HCT116 (cell line): ENCODE results near the gene KCNIP4. TPM values are rescaled to one million over a fixed set of nuclear protein-coding genes. Genes with fewer than 3 reads are reported as not detected.

Experiments used
- ATAC-seq: fragments of 200-7000 bp; cut with Tn5 transposase; 2 replicates; pipeline ENCODE4 v1.9.1; 2020; ENCODE audit warnings: mild to moderate bottlenecking, moderate library complexity
- BruUV-seq: library from RNA; stranded (reverse); fragments of 400-500 nt; replicated peaks from 2 replicates; lab custom pipeline; 2021; lab: Mats Ljungman, UMichigan
- CTCF ChIA-PET: fragments of 300-600 bp; sonication (Branson Sonifier 250); formaldehyde crosslinking; loops from one replicate; lab custom pipeline; 2021; ENCODE audit warnings: antibody characterized with exemption; lab: Charles Lee
- POLR2A ChIA-PET: fragments of 300-600, 350-600 bp; sonication (Branson Sonifier 250); formaldehyde crosslinking; loops from one replicate; lab custom pipeline; 2021; ENCODE audit warnings: antibody characterized with exemption; lab: Charles Lee
- RAD21 ChIA-PET, 2 experiments: fragments of 300-600 bp; sonication (Branson Sonifier 250); formaldehyde crosslinking; loops; one replicate each; lab custom pipeline; 2023; ENCODE audit warnings: low total read pairs in 2 of 2; ENCODE audit not compliant: uncharacterized antibody in 2 of 2, unreplicated experiment in 2 of 2, low non-redundant PET in 1 of 2; lab: Charles Lee
- DNase-seq: peaks from one replicate; pipeline ENCODE4 v3.0.0-alpha.2; 2010; ENCODE audit warnings: low read depth, low spot score
- H2AFZ ChIP-seq: fragments of 200-600 bp; shearing (Covaris generic), sonication (generic); 2 replicates; pipeline ENCODE4 v1.6.1; 2017; ENCODE audit warnings: low read depth, mixed run types, mixed read lengths, antibody characterized with exemption, low read length; ENCODE audit not compliant: poor library complexity, severe bottlenecking
- H3K27ac ChIP-seq: 2 replicates; pipeline ENCODE4 v1.5.1; 2012; ENCODE audit warnings: low read depth, low read length
- H3K27me3 ChIP-seq: fragments of 200-600 bp; sonication (generic); 2 replicates; pipeline ENCODE4 v1.6.1; 2016; ENCODE audit warnings: mixed run types, low read length, mixed read lengths; ENCODE audit not compliant: insufficient read depth
- H3K36me3 ChIP-seq, 2 experiments: fragments of 200-500 bp in 1 of 2; fragments of 200-600 bp in 1 of 2; sonication (Bioruptor generic) in 1 of 2; sonication (generic) in 1 of 2; 2 replicates each; pipeline versions ENCODE4 v1.5.1 to v1.6.1; 2014 to 2016; ENCODE audit warnings: low read length in 2 of 2, inconsistent platforms in 1 of 2, mixed read lengths in 1 of 2, mixed run types in 1 of 2; ENCODE audit not compliant: insufficient read depth in 2 of 2, control insufficient read depth in 1 of 2
- H3K4me1 ChIP-seq, 2 experiments: fragments of 200-600 bp in 1 of 2; sonication (generic) in 1 of 2; 2 replicates each; pipeline versions ENCODE4 v1.5.1 to v1.6.1; 2012 to 2017; ENCODE audit warnings: low read length in 2 of 2, inconsistent platforms in 1 of 2, mild to moderate bottlenecking in 1 of 2, mixed read lengths in 1 of 2, mixed run types in 1 of 2, moderate library complexity in 1 of 2; ENCODE audit not compliant: insufficient read depth in 2 of 2, control insufficient read depth in 1 of 2
- H3K4me2 ChIP-seq: fragments of 200-600 bp; sonication (generic); 2 replicates; pipeline ENCODE4 v1.6.1; 2017; ENCODE audit warnings: mixed run types, low read length, mixed read lengths
- H3K4me3 ChIP-seq, 2 experiments: fragments of 200-600 bp in 1 of 2; sonication (generic) in 1 of 2; replicated peaks in 1 of 2; 2 replicates each; pipeline ENCODE4 v1.5.1; 2011 to 2016; ENCODE audit warnings: low read length in 2 of 2, control low read depth in 1 of 2, low read depth in 1 of 2, mild to moderate bottlenecking in 1 of 2, mixed read lengths in 1 of 2, mixed run types in 1 of 2
- H3K79me2 ChIP-seq: fragments of 200-600 bp; sonication (generic); 2 replicates; pipeline ENCODE4 v1.6.1; 2017; ENCODE audit warnings: mild to moderate bottlenecking, mixed run types, low read length, moderate library complexity, mixed read lengths; ENCODE audit not compliant: insufficient read depth
- H3K9ac ChIP-seq: fragments of 200-600 bp; sonication (generic); 2 replicates; pipeline ENCODE4 v1.6.1; 2016; ENCODE audit warnings: low read length, mixed read lengths
- H3K9me2 ChIP-seq: fragments of 200-600 bp; sonication (generic), shearing (Covaris generic); 2 replicates; pipeline ENCODE4 v1.6.1; 2017; ENCODE audit warnings: mixed run types, mild to moderate bottlenecking, moderate library complexity; ENCODE audit not compliant: insufficient read depth
- H3K9me3 ChIP-seq, 2 experiments: fragments of 200-500 bp in 1 of 2; fragments of 200-600 bp in 1 of 2; sonication (Bioruptor generic) in 1 of 2; sonication (generic) in 1 of 2; 2 replicates each; pipeline ENCODE4 v1.6.1; 2014 to 2017; ENCODE audit warnings: low read length in 2 of 2, mixed read lengths in 2 of 2, inconsistent platforms in 1 of 2, low read depth in 1 of 2, mild to moderate bottlenecking in 1 of 2, mixed run types in 1 of 2, moderate library complexity in 1 of 2; ENCODE audit not compliant: control insufficient read depth in 1 of 2, insufficient read depth in 1 of 2
- H4K20me1 ChIP-seq: fragments of 200-600 bp; sonication (generic), shearing (Covaris generic); 2 replicates; pipeline ENCODE4 v1.6.1; 2017; ENCODE audit warnings: mixed run types, mild to moderate bottlenecking, moderate library complexity; ENCODE audit not compliant: insufficient read depth
- CBX3 ChIP-seq: IDR thresholded peaks from 2 replicates; pipeline ENCODE4 v1.6.1; 2012; ENCODE audit warnings: low read depth
- CEBPB ChIP-seq: IDR thresholded peaks from 2 replicates; pipeline ENCODE4 v1.6.1; 2012; ENCODE audit warnings: low read depth
- EGR1 ChIP-seq: IDR thresholded peaks from 2 replicates; pipeline ENCODE4 v1.6.1; 2012; ENCODE audit warnings: low read depth
- ELF1 ChIP-seq: IDR thresholded peaks from 2 replicates; pipeline ENCODE4 v1.6.1; 2012; ENCODE audit warnings: low read depth, borderline replicate concordance
- FOSL1 ChIP-seq: IDR thresholded peaks from 2 replicates; pipeline ENCODE4 v1.6.1; 2012; ENCODE audit warnings: low read depth
- JUND ChIP-seq: IDR thresholded peaks from 2 replicates; pipeline ENCODE4 v1.6.1; 2012
- POLR2A ChIP-seq: IDR thresholded peaks from 2 replicates; pipeline ENCODE4 v1.7.0; 2011; ENCODE audit warnings: borderline replicate concordance; ENCODE audit not compliant: insufficient read depth, insufficient read length; ENCODE audit errors: extremely low read depth
- POLR2AphosphoS5 ChIP-seq: IDR thresholded peaks from 2 replicates; pipeline ENCODE4 v1.6.1; 2011; ENCODE audit warnings: mild to moderate bottlenecking, low read depth, low read length, moderate library complexity
- RAD21 ChIP-seq: IDR thresholded peaks from 2 replicates; pipeline ENCODE4 v1.6.1; 2012; ENCODE audit warnings: low read depth, mild to moderate bottlenecking
- SIN3A ChIP-seq: IDR thresholded peaks from 2 replicates; pipeline ENCODE4 v1.6.1; 2012; ENCODE audit warnings: low read depth
- SP1 ChIP-seq: IDR thresholded peaks from 2 replicates; pipeline ENCODE4 v1.6.1; 2012; ENCODE audit warnings: low read depth
- TCF7L2 ChIP-seq: IDR thresholded peaks from 2 replicates; pipeline ENCODE4 v1.7.0; 2011; ENCODE audit warnings: borderline replicate concordance, inconsistent platforms; ENCODE audit not compliant: insufficient read depth, insufficient read length; ENCODE audit errors: extremely low read depth
- YY1 ChIP-seq: IDR thresholded peaks from 2 replicates; pipeline ENCODE4 v1.6.1; 2011; ENCODE audit warnings: low read length, low read depth, moderate library complexity, mild to moderate bottlenecking; ENCODE audit not compliant: insufficient replicate concordance; ENCODE audit errors: extremely low read depth
- ZFX ChIP-seq: fragments of 450-650 bp; IDR thresholded peaks from 2 replicates; pipeline ENCODE4 v1.6.1; 2017
- ZNF274 ChIP-seq: fragments of 200-500 bp; sonication (Bioruptor generic); IDR thresholded peaks from 2 replicates; pipeline ENCODE4 v1.6.1; 2014; ENCODE audit warnings: mild to moderate bottlenecking, low read depth, low read length, inconsistent platforms
- intact Hi-C: fragments of 100-400 bp; cut with micrococcal nuclease; formaldehyde crosslinking; loops from 2 replicates; pipeline ENCODE4 v1.10.0; 2022
- total RNA-seq: library from RNA; stranded (reverse); gene quantifications from one replicate; pipeline ENCODE4 v1.2.1, GENCODE V29; 2021; ENCODE audit not compliant: unreplicated experiment
- TF ChIP-seq, protein P1 (sequence below), 3 experiments: fragments of 200-600 bp in 1 of 3; sonication (generic) in 1 of 3; IDR thresholded peaks in 2 of 3; conservative IDR thresholded peaks in 1 of 3; 2 replicates each; pipeline ENCODE4 v1.5.1; 2012 to 2017; ENCODE audit warnings: low read depth in 2 of 3, low read length in 2 of 3, antibody characterized with exemption in 1 of 3, borderline replicate concordance in 1 of 3, control low read depth in 1 of 3, mild to moderate bottlenecking in 1 of 3, mixed read lengths in 1 of 3, mixed run types in 1 of 3, moderate library complexity in 1 of 3; ENCODE audit not compliant: insufficient read depth in 1 of 3
- TF ChIP-seq, protein P2 (sequence below): IDR thresholded peaks from 2 replicates; pipeline ENCODE4 v1.6.1; 2012
- TF ChIP-seq, protein P3 (sequence below): IDR thresholded peaks from 2 replicates; pipeline ENCODE4 v1.6.1; 2012
- TF ChIP-seq, protein P4 (sequence below): IDR thresholded peaks from 2 replicates; pipeline ENCODE4 v1.6.1; 2011; ENCODE audit warnings: mild to moderate bottlenecking, low read length, moderate library complexity; ENCODE audit not compliant: insufficient replicate concordance; ENCODE audit errors: extremely low read depth
- TF ChIP-seq, protein P5 (sequence below): IDR thresholded peaks from 2 replicates; pipeline ENCODE4 v1.6.1; 2012; ENCODE audit warnings: low read depth

The KCNIP4 gene
- total RNA-seq, 1 experiment from 2014 or later: not detected

DNA sequence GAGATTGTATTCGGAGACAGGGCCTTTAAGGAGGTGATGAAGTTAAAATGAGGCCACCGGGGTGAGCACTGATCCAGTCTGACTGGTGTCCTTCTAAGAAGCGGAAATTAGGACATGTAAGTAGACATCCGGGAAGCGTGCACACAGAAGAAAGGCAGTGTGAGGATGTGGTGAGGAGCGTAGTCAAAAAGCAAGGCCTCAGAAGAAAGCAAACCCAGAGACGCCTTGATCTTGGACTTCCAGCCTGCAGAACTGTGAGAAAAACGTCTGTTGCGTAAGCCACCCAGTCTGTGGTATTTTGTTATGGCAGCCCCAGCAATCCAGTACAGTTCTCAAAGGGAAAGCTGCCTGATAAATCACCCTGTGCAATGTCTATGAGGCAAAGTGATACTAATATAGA lies 153.5 kb downstream of the KCNIP4 start:
- Histone ChIP-seq H3K4me3 (no peak overlapping the region), H3K9ac (no peak overlapping the region), H3K27me3 (no peaks in the 10 kb centered on the region), H2AFZ (no peak overlapping the region), H3K9me2 (no peaks in the 10 kb centered on the region), H3K79me2 (no peaks in the 10 kb centered on the region), H3K36me3 (no peaks in the 10 kb centered on the region), H3K27ac (no peak overlapping the region), H3K4me2 (no peak overlapping the region), H4K20me1 (no peaks in the 10 kb centered on the region), H3K9me3 (no peaks in the 10 kb centered on the region), H3K4me1 (no peaks in the 10 kb centered on the region)
- CTCF ChIA-PET: no interaction called here
- POLR2A ChIA-PET: no interaction called here
- BruUV-seq: no TSS peak
- TF ChIP-seq JUND (no peak), POLR2A (no peak), RAD21 (no peak), FOSL1 (no peak), CBX3 (no peak), POLR2AphosphoS5 (no peak), ZNF274 (no peak), ELF1 (no peak), SIN3A (no peak), SP1 (no peak), ZFX (no peak), CEBPB (no peak), YY1 (no peak), TCF7L2 (no peak), EGR1 (no peak)
- TF ChIP-seq, protein P1, sequence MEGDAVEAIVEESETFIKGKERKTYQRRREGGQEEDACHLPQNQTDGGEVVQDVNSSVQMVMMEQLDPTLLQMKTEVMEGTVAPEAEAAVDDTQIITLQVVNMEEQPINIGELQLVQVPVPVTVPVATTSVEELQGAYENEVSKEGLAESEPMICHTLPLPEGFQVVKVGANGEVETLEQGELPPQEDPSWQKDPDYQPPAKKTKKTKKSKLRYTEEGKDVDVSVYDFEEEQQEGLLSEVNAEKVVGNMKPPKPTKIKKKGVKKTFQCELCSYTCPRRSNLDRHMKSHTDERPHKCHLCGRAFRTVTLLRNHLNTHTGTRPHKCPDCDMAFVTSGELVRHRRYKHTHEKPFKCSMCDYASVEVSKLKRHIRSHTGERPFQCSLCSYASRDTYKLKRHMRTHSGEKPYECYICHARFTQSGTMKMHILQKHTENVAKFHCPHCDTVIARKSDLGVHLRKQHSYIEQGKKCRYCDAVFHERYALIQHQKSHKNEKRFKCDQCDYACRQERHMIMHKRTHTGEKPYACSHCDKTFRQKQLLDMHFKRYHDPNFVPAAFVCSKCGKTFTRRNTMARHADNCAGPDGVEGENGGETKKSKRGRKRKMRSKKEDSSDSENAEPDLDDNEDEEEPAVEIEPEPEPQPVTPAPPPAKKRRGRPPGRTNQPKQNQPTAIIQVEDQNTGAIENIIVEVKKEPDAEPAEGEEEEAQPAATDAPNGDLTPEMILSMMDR (IDR thresholded peaks at IDR 0.05 in 2 of 3, conservative IDR thresholded peaks at IDR 0.05 in 1 of 3; ENCODE audit: borderline replicate concordance in 1 of 3, insufficient read depth in 1 of 3, low read depth in 2 of 3, low read length in 2 of 3): no peak
- TF ChIP-seq, protein P2, sequence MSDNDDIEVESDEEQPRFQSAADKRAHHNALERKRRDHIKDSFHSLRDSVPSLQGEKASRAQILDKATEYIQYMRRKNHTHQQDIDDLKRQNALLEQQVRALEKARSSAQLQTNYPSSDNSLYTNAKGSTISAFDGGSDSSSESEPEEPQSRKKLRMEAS: no peak
- TF ChIP-seq, protein P3, sequence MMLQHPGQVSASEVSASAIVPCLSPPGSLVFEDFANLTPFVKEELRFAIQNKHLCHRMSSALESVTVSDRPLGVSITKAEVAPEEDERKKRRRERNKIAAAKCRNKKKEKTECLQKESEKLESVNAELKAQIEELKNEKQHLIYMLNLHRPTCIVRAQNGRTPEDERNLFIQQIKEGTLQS: no peak
- TF ChIP-seq, protein P4, sequence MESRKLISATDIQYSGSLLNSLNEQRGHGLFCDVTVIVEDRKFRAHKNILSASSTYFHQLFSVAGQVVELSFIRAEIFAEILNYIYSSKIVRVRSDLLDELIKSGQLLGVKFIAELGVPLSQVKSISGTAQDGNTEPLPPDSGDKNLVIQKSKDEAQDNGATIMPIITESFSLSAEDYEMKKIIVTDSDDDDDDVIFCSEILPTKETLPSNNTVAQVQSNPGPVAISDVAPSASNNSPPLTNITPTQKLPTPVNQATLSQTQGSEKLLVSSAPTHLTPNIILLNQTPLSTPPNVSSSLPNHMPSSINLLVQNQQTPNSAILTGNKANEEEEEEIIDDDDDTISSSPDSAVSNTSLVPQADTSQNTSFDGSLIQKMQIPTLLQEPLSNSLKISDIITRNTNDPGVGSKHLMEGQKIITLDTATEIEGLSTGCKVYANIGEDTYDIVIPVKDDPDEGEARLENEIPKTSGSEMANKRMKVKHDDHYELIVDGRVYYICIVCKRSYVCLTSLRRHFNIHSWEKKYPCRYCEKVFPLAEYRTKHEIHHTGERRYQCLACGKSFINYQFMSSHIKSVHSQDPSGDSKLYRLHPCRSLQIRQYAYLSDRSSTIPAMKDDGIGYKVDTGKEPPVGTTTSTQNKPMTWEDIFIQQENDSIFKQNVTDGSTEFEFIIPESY: no peak
- TF ChIP-seq, protein P5, sequence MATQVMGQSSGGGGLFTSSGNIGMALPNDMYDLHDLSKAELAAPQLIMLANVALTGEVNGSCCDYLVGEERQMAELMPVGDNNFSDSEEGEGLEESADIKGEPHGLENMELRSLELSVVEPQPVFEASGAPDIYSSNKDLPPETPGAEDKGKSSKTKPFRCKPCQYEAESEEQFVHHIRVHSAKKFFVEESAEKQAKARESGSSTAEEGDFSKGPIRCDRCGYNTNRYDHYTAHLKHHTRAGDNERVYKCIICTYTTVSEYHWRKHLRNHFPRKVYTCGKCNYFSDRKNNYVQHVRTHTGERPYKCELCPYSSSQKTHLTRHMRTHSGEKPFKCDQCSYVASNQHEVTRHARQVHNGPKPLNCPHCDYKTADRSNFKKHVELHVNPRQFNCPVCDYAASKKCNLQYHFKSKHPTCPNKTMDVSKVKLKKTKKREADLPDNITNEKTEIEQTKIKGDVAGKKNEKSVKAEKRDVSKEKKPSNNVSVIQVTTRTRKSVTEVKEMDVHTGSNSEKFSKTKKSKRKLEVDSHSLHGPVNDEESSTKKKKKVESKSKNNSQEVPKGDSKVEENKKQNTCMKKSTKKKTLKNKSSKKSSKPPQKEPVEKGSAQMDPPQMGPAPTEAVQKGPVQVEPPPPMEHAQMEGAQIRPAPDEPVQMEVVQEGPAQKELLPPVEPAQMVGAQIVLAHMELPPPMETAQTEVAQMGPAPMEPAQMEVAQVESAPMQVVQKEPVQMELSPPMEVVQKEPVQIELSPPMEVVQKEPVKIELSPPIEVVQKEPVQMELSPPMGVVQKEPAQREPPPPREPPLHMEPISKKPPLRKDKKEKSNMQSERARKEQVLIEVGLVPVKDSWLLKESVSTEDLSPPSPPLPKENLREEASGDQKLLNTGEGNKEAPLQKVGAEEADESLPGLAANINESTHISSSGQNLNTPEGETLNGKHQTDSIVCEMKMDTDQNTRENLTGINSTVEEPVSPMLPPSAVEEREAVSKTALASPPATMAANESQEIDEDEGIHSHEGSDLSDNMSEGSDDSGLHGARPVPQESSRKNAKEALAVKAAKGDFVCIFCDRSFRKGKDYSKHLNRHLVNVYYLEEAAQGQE: no peak
- DNase-seq (no peak), ATAC-seq (no peak)
- intact Hi-C loops: loop anchor here (10.0 kb wide), 1 partner anchor 820 kb away; no protein-coding TSS in a partner anchor
- RAD21 ChIA-PET: no interaction called here
